K562 (cell line): Measurements from ENCODE around the gene UBAP2. TPM values are rescaled to one million over a fixed set of nuclear protein-coding genes. Genes with fewer than 3 reads are reported as not detected.

ENCODE experiments used
- ATAC-seq: fragments of 200-7000 bp; cut with Tn5 transposase; 3 replicates; pipeline ENCODE4 v1.9.1; 2020; ENCODE audit warnings: moderate library complexity
- BruUV-seq: library from RNA; stranded (reverse); fragments of 400-500 nt; replicated peaks from 2 replicates; lab custom pipeline; 2021; lab: Mats Ljungman, UMichigan
- CTCF ChIA-PET: fragments of 300-600 bp; formaldehyde crosslinking; extraction: SDS; loops from one replicate; lab custom pipeline; 2021; ENCODE audit warnings: low intra/inter-chr PET ratio; lab: Yijun Ruan, JAX
- POLR2A ChIA-PET: fragments of 300-600, 350-650 bp; sonication (Branson Sonifier 250); formaldehyde crosslinking; extraction: SDS; loops from one replicate; lab custom pipeline; 2021; ENCODE audit warnings: antibody characterized with exemption, inconsistent platforms; lab: Yijun Ruan, JAX
- DNase-seq, 4 experiments: peaks; one replicate each; pipeline versions ENCODE4 v3.0.0 to v3.0.0-alpha.2; 2011 to 2018; ENCODE audit warnings: low spot score in 3 of 4, mixed read lengths in 3 of 4; ENCODE audit errors: extremely low read depth in 1 of 4
- FAIRE-seq: peaks from 2 replicates; lab custom pipeline; 2011; peaks lifted over from hg19 to GRCh38; lab: Jason Lieb, UNC
- H2AFZ ChIP-seq: 2 replicates; pipeline ENCODE4 v1.6.0; 2011; ENCODE audit warnings: low read depth, low read length, control low read depth, inconsistent platforms
- H3K27ac ChIP-seq: fragments of 200-600 bp; 3 replicates; pipeline ENCODE4 v1.8.0; 2011; ENCODE audit warnings: low read depth, mild to moderate bottlenecking, control low read depth, inconsistent platforms, low read length, moderate library complexity, mixed read lengths; ENCODE audit errors: extremely low read depth
- H3K27me3 ChIP-seq, 2 experiments: fragments of 300-600 bp in 1 of 2; 2 replicates in 1 of 2; 3 replicates in 1 of 2; pipeline versions ENCODE4 v1.6.0 to v1.8.0; 2011; ENCODE audit warnings: inconsistent platforms in 2 of 2, low read length in 2 of 2, mild to moderate bottlenecking in 1 of 2, mixed read lengths in 1 of 2, moderate library complexity in 1 of 2; ENCODE audit not compliant: control insufficient read depth in 2 of 2, insufficient read depth in 2 of 2
- H3K36me3 ChIP-seq: fragments of 300-600 bp; 3 replicates; pipeline ENCODE4 v1.8.0; 2011; ENCODE audit warnings: mild to moderate bottlenecking, low read length, inconsistent platforms; ENCODE audit not compliant: control insufficient read depth, insufficient read depth
- H3K4me1 ChIP-seq, 2 experiments: fragments of 200-600 bp in 1 of 2; replicated peaks in 1 of 2; 2 replicates in 1 of 2; 3 replicates in 1 of 2; pipeline versions ENCODE4 v1.5.1 to v1.8.0; 2011; ENCODE audit warnings: inconsistent platforms in 2 of 2, low read length in 2 of 2, mild to moderate bottlenecking in 1 of 2, mixed read lengths in 1 of 2, moderate library complexity in 1 of 2; ENCODE audit not compliant: control insufficient read depth in 2 of 2, insufficient read depth in 2 of 2
- H3K4me2 ChIP-seq: 2 replicates; pipeline ENCODE4 v1.6.1; 2011; ENCODE audit warnings: low read length, control low read depth, inconsistent platforms, mixed read lengths; ENCODE audit not compliant: insufficient read depth
- H3K4me3 ChIP-seq: fragments of 200-600 bp; sonication (generic), shearing (Covaris generic); 2 replicates; pipeline ENCODE4 v1.5.1; 2016; ENCODE audit warnings: control low read depth, inconsistent platforms
- H3K79me2 ChIP-seq: fragments of 200-600 bp; 3 replicates; pipeline ENCODE4 v1.8.0; 2011; ENCODE audit warnings: low read length, inconsistent platforms; ENCODE audit not compliant: control insufficient read depth, insufficient read depth
- H3K9ac ChIP-seq, 2 experiments: 2 replicates each; pipeline versions ENCODE4 v1.6.0 to v1.6.1; 2011; ENCODE audit warnings: low read depth in 2 of 2, low read length in 2 of 2, control low read depth in 1 of 2, inconsistent platforms in 1 of 2, mild to moderate bottlenecking in 1 of 2, mixed read lengths in 1 of 2; ENCODE audit not compliant: insufficient read depth in 1 of 2
- H3K9me1 ChIP-seq: one replicate; pipeline ENCODE4 v1.6.0; 2011; ENCODE audit warnings: inconsistent platforms, mild to moderate bottlenecking, low read length, moderate library complexity; ENCODE audit not compliant: control insufficient read depth, insufficient read depth
- H3K9me3 ChIP-seq: replicated peaks from 2 replicates; pipeline ENCODE4 v1.5.1; 2011; ENCODE audit warnings: low read depth, low read length, inconsistent platforms; ENCODE audit not compliant: control insufficient read depth, insufficient read depth
- H4K20me1 ChIP-seq: replicated peaks from 2 replicates; pipeline ENCODE4 v1.6.1; 2011; ENCODE audit warnings: low read length, inconsistent platforms, mixed read lengths; ENCODE audit not compliant: control insufficient read depth, insufficient read depth
- CBX1 ChIP-seq: sonication (generic); IDR thresholded peaks from 2 replicates; pipeline ENCODE4 v1.6.1; 2016; ENCODE audit warnings: antibody characterized with exemption, low read depth, mild to moderate bottlenecking
- CC2D1A ChIP-seq: fragments of 450-650 bp; IDR thresholded peaks from 2 replicates; pipeline ENCODE4 v1.6.1; 2017; ENCODE audit warnings: mild to moderate bottlenecking
- CHD2 ChIP-seq: IDR thresholded peaks from 2 replicates; pipeline ENCODE4 v1.6.1; 2011; ENCODE audit warnings: low read depth, low read length
- CREBBP ChIP-seq: IDR thresholded peaks from one replicate; pipeline ENCODE4 v1.6.1; 2012; ENCODE audit warnings: low read depth, mild to moderate bottlenecking, control low read depth, inconsistent platforms, low read length
- DIDO1 ChIP-seq: fragments of 450-650 bp; IDR thresholded peaks from 2 replicates; pipeline ENCODE4 v1.6.1; 2016; ENCODE audit warnings: low read depth, missing biosample characterization, missing genetic modification characterization
- FOXA1 ChIP-seq: fragments of 450-650 bp; IDR thresholded peaks from 2 replicates; pipeline ENCODE4 v1.6.1; 2016; ENCODE audit warnings: mild to moderate bottlenecking, borderline replicate concordance
- SPI1 ChIP-seq: IDR thresholded peaks from 2 replicates; pipeline ENCODE4 v1.6.1; 2011; ENCODE audit warnings: low read depth, low read length, control low read depth, borderline replicate concordance
- ZBTB43 ChIP-seq: sonication (generic); formaldehyde crosslinking; IDR thresholded peaks from 2 replicates; pipeline ENCODE4 v1.8.0; 2023; ENCODE audit warnings: mild to moderate bottlenecking, missing genetic modification reagents
- ZBTB49 ChIP-seq: sonication (generic); formaldehyde crosslinking; IDR thresholded peaks from 2 replicates; pipeline ENCODE4 v1.8.0; 2022; ENCODE audit warnings: missing genetic modification reagents, mild to moderate bottlenecking, borderline replicate concordance
- ZNF140 ChIP-seq: fragments of 250-450 bp; sonication (Bioruptor Pico); IDR thresholded peaks from 2 replicates; pipeline ENCODE4 v1.8.0; 2021; ENCODE audit warnings: moderate library complexity, mild to moderate bottlenecking, inconsistent platforms
- ZNF407 ChIP-seq: fragments of 450-650 bp; IDR thresholded peaks from 2 replicates; pipeline ENCODE4 v1.6.1; 2016; ENCODE audit warnings: low read depth
- WGBS: fragments of 100-300 bp; shearing (Covaris generic); methylation state at CpG from one replicate; pipeline ENCODE4 v1.1.6; 2016; ENCODE audit warnings: low coverage, mixed read lengths; ENCODE audit not compliant: insufficient coverage; ENCODE audit errors: missing lambda C conversion rate; 5-methylcytosine and 5-hydroxymethylcytosine counted together
- in situ Hi-C: fragments of 300-500 bp; cut with MboI; formaldehyde crosslinking; loops from 4 replicates; pipeline ENCODE4 v1.15.0; 2018; ENCODE audit warnings: inconsistent platforms, mixed read lengths
- intact Hi-C: fragments of 100-400 bp; cut with micrococcal nuclease; formaldehyde crosslinking; loops from 2 replicates; pipeline ENCODE4 v1.14.2; 2022
- polyA plus RNA-seq, 8 experiments: library from polyadenylated mRNA; depleted of rRNA in 4 of 8; stranded (reverse) in 5 of 8; unstranded in 3 of 8; fragments of >200 nt; fragmentation: Nextera tagmentation in 2 of 8; fragmentation: Illumina TruSeq in 1 of 8; extraction: Ambion mirVana in 2 of 8; extraction: Trizol in 1 of 8; gene quantifications; 2 replicates each; pipeline versions ENCODE4 v1.2.1 to v1.2.3, GENCODE V29; 2011 to 2014; ENCODE audit warnings: inconsistent platforms in 1 of 8, missing spikeins in 1 of 8
- total RNA-seq, 7 experiments: library from RNA; depleted of rRNA in 6 of 7; stranded (reverse); fragments of >200 nt in 6 of 7; fragmentation: Illumina TruSeq in 2 of 7; extraction: Trizol in 2 of 7; gene quantifications; 2 replicates each; pipeline versions ENCODE4 v1.2.1 to v1.2.3, GENCODE V29; 2011 to 2021; ENCODE audit warnings: low replicate concordance in 1 of 7

UBAP2 gene
- total and polyA plus RNA-seq, 9 of the 15 experiments (the other 6 are each of a cell fraction or from before 2014, with no cell fraction given) = 8.7 to 47.9 (median 18.7) TPM

- H4K20me1 ChIP-seq = no peaks in the 10 kb centered on the region
- H3K36me3 ChIP-seq = peaks cover 88% of the 10 kb centered on the region
- ChIA-PET POLR2A (interaction anchor here (0.6 to 1.5 kb wide), 3 partner anchors 10 to 156 kb away, joined by 3 to 8 read pairs (median 3); no protein-coding TSS in a partner anchor), CTCF (no interaction called here)
- BruUV-seq = no TSS peak
- H2AFZ ChIP-seq = no peak overlapping the region
- in situ Hi-C loops (no loop called here), intact Hi-C loops (no loop called here)
- 81% methylated on average over 2 of the region's 2 CpGs for WGBS
- H3K4me1 ChIP-seq = no peaks in the 10 kb centered on the region
- no peak overlapping the region for H3K4me2 ChIP-seq
- no peaks in the 10 kb centered on the region for H3K79me2 ChIP-seq
- no peaks in the 10 kb centered on the region for H3K9me1 ChIP-seq
- H3K9me3 ChIP-seq = no peaks in the 10 kb centered on the region
- FAIRE-seq = no peak
- ATAC-seq = no peak
- no peak overlapping the region for H3K4me3 ChIP-seq
- no peak for DNase-seq
- H3K27me3 ChIP-seq = no peaks in the 10 kb centered on the region
- no peak overlapping the region for H3K9ac ChIP-seq
- H3K27ac ChIP-seq = no peak overlapping the region
- TF ChIP-seq ZNF407 (no peak), CHD2 (no peak), ZBTB43 (CRISPR knock-in tag) (no peak), FOXA1 (no peak), CC2D1A (no peak), CBX1 (no peak), SPI1 (no peak), CREBBP (no peak), DIDO1 (tag) (no peak), ZBTB49 (CRISPR knock-in tag) (no peak), ZNF140 (CRISPR knock-in tag) (no peak)
These were observed 105.3 kb downstream of the UBAP2 start for GRCh38 chr9:33943389-33943788.
